H1 (cell line): ENCODE results near the gene INTS15.

Experiments used
- BACH1 ChIP-seq: IDR thresholded peaks from 2 replicates; pipeline ENCODE4 v1.6.1; 2012; ENCODE audit warnings: low read length, improper control_type of control experiment
- CHD2 ChIP-seq: IDR thresholded peaks from 2 replicates; pipeline ENCODE4 v1.6.1; 2012; ENCODE audit warnings: low read length, improper control_type of control experiment
- CTCF ChIP-seq, 3 experiments: IDR thresholded peaks; 1 replicate in 2 of 3; 2 replicates in 1 of 3; pipeline versions ENCODE4 v1.5.1 to v1.6.1; 2011; ENCODE audit warnings: low read length in 3 of 3, mild to moderate bottlenecking in 3 of 3, inconsistent platforms in 2 of 3, low read depth in 1 of 3, moderate library complexity in 1 of 3; ENCODE audit not compliant: insufficient read depth in 1 of 3; ENCODE audit errors: control extremely low read depth in 1 of 3
- EP300 ChIP-seq, 2 experiments: IDR thresholded peaks; 1 replicate in 1 of 2; 2 replicates in 1 of 2; pipeline ENCODE4 v1.6.1; 2011 to 2012; ENCODE audit warnings: low read depth in 2 of 2, low read length in 2 of 2, mild to moderate bottlenecking in 2 of 2, borderline replicate concordance in 1 of 2, inconsistent platforms in 1 of 2, moderate library complexity in 1 of 2
- HDAC6 ChIP-seq: IDR thresholded peaks from one replicate; pipeline ENCODE4 v1.7.1; 2012; ENCODE audit warnings: low read depth, mild to moderate bottlenecking, inconsistent platforms, low read length, moderate library complexity
- JUN ChIP-seq: IDR thresholded peaks from 2 replicates; pipeline ENCODE4 v1.6.1; 2011; ENCODE audit warnings: low read depth, mild to moderate bottlenecking, improper control_type of control experiment, low read length
- POLR2A ChIP-seq, 2 experiments: IDR thresholded peaks; 1 replicate in 1 of 2; 2 replicates in 1 of 2; pipeline ENCODE4 v1.6.1; 2011; ENCODE audit warnings: low read depth in 2 of 2, low read length in 2 of 2, mild to moderate bottlenecking in 2 of 2; ENCODE audit errors: control extremely low read depth in 1 of 2
- POLR2AphosphoS5 ChIP-seq: IDR thresholded peaks from 2 replicates; pipeline ENCODE4 v1.6.1; 2011; ENCODE audit warnings: low read depth, low read length
- RAD21 ChIP-seq, 2 experiments: IDR thresholded peaks in 1 of 2; conservative IDR thresholded peaks in 1 of 2; 2 replicates each; pipeline ENCODE4 v1.6.1; 2011; ENCODE audit warnings: low read depth in 2 of 2, low read length in 2 of 2, improper control_type of control experiment in 1 of 2, inconsistent platforms in 1 of 2, mild to moderate bottlenecking in 1 of 2, moderate library complexity in 1 of 2
- TAF1 ChIP-seq: IDR thresholded peaks from 2 replicates; pipeline ENCODE4 v1.6.1; 2011; ENCODE audit warnings: mild to moderate bottlenecking, low read depth, low read length
- TBP ChIP-seq: IDR thresholded peaks from 2 replicates; pipeline ENCODE4 v1.6.1; 2011; ENCODE audit warnings: low read depth, low read length, improper control_type of control experiment
- TCF12 ChIP-seq: IDR thresholded peaks from 2 replicates; pipeline ENCODE4 v1.6.1; 2011; ENCODE audit warnings: low read depth, mild to moderate bottlenecking, low read length
- USF2 ChIP-seq: IDR thresholded peaks from 2 replicates; pipeline ENCODE4 v1.6.1; 2011; ENCODE audit warnings: low read length, improper control_type of control experiment

- TF ChIP-seq CTCF (IDR thresholded peaks at IDR 0.05; ENCODE audit: control extremely low read depth in 1 of 3, insufficient read depth in 1 of 3, low read depth in 1 of 3, low read length in 3 of 3) (no peak), HDAC6 (no peak), POLR2AphosphoS5 (no peak), RAD21 (IDR thresholded peaks at IDR 0.05 in 1 of 2, conservative IDR thresholded peaks at IDR 0.05 in 1 of 2; ENCODE audit: low read depth in 2 of 2, low read length in 2 of 2) (no peak), USF2 (no peak), JUN (no peak), POLR2A (IDR thresholded peaks at IDR 0.05; ENCODE audit: control extremely low read depth in 1 of 2, low read depth in 2 of 2, low read length in 2 of 2) (no peak), BACH1 (no peak), CHD2 (no peak), TBP (no peak), TAF1 (no peak), EP300 (IDR thresholded peaks at IDR 0.05; ENCODE audit: borderline replicate concordance in 1 of 2, low read depth in 2 of 2, low read length in 2 of 2) (no peak), TCF12 (no peak)
These were observed 62.1 kb downstream of the INTS15 start for GRCh38 chr7:6651851-6652445.
